ENCODE measurements around the gene ESF1.
A peak's percentile ranks its signal among the peaks of the same experiment; 100 is the strongest.

Gene ESF1

GRCh38 chr20:13736436-13737191 is 48.1 kb downstream of the ESF1 start:
- DNase-seq (ENCODE audit: low read depth) = peak; percentile 18
- TF ChIP-seq CTCF (IDR thresholded peaks at IDR 0.05; ENCODE audit: low read depth, low read length, missing control alignments) = no peak
- no peak overlapping the region for H3K4me3 ChIP-seq (ENCODE audit: low read depth, low read length)
- in situ Hi-C loops (cut with HindIII; ENCODE audit: low sequenced_read_pairs) = no loop called here

GRCh38 chr20:13735826-13736225 is 48.9 kb downstream of the ESF1 start:
- DNase-seq (ENCODE audit: low read depth) = no peak
- no peak for TF ChIP-seq CTCF (IDR thresholded peaks at IDR 0.05; ENCODE audit: low read depth, low read length, missing control alignments)
- H3K4me3 ChIP-seq (ENCODE audit: low read depth, low read length) = no peak overlapping the region
- in situ Hi-C loops (cut with HindIII; ENCODE audit: low sequenced_read_pairs) = no loop called here

- no peak for TF ChIP-seq CTCF (IDR thresholded peaks at IDR 0.05; ENCODE audit: low read depth, low read length, missing control alignments)
Measured at GRCh38 chr20:13723011-13723410, 61.7 kb downstream of the ESF1 start.

GRCh38 chr20:13718171-13718570 is 66.5 kb downstream of the ESF1 start:
- in situ Hi-C loops (cut with HindIII; ENCODE audit: low sequenced_read_pairs) = no loop called here
- no peak overlapping the region for H3K4me3 ChIP-seq (ENCODE audit: low read depth, low read length)
- TF ChIP-seq CTCF (IDR thresholded peaks at IDR 0.05; ENCODE audit: low read depth, low read length, missing control alignments) = no peak
- DNase-seq (ENCODE audit: low read depth) = no peak

More at GRCh38 chr20:13723011-13723410, 61.7 kb downstream of the ESF1 start:
- no peak overlapping the region for H3K4me3 ChIP-seq (ENCODE audit: low read depth, low read length)
- in situ Hi-C loops (cut with HindIII; ENCODE audit: low sequenced_read_pairs) = no loop called here
- DNase-seq (ENCODE audit: low read depth) = no peak

GRCh38 chr20:13717631-13718044 is 67.1 kb downstream of the ESF1 start:
- H3K4me3 ChIP-seq (ENCODE audit: low read depth, low read length) = no peak overlapping the region
- no peak for DNase-seq (ENCODE audit: low read depth)
- in situ Hi-C loops (cut with HindIII; ENCODE audit: low sequenced_read_pairs) = no loop called here
- TF ChIP-seq CTCF (IDR thresholded peaks at IDR 0.05; ENCODE audit: low read depth, low read length, missing control alignments) = no peak

GRCh38 chr20:13715171-13715570 is 69.5 kb downstream of the ESF1 start:
- in situ Hi-C loops (cut with HindIII; ENCODE audit: low sequenced_read_pairs) = no loop called here
- TF ChIP-seq CTCF (IDR thresholded peaks at IDR 0.05; ENCODE audit: low read depth, low read length, missing control alignments) = no peak
- DNase-seq (ENCODE audit: low read depth) = no peak
- no peak overlapping the region for H3K4me3 ChIP-seq (ENCODE audit: low read depth, low read length)
